K562 (cell line): Measurements from ENCODE around the gene CCL19. TPM values are rescaled to one million over a fixed set of nuclear protein-coding genes. Genes with fewer than 3 reads are reported as not detected.

Experiments used
- ATAC-seq: fragments of 200-7000 bp; cut with Tn5 transposase; 3 replicates; pipeline ENCODE4 v1.9.1; 2020; ENCODE audit warnings: moderate library complexity
- BruUV-seq: library from RNA; stranded (reverse); fragments of 400-500 nt; replicated peaks from 2 replicates; lab custom pipeline; 2021; lab: Mats Ljungman, UMichigan
- CTCF ChIA-PET: fragments of 300-600 bp; formaldehyde crosslinking; extraction: SDS; loops from one replicate; lab custom pipeline; 2021; ENCODE audit warnings: low intra/inter-chr PET ratio; lab: Yijun Ruan, JAX
- POLR2A ChIA-PET: fragments of 300-600, 350-650 bp; sonication (Branson Sonifier 250); formaldehyde crosslinking; extraction: SDS; loops from one replicate; lab custom pipeline; 2021; ENCODE audit warnings: antibody characterized with exemption, inconsistent platforms; lab: Yijun Ruan, JAX
- DNase-seq, 4 experiments: peaks; one replicate each; pipeline versions ENCODE4 v3.0.0 to v3.0.0-alpha.2; 2011 to 2018; ENCODE audit warnings: low spot score in 3 of 4, mixed read lengths in 3 of 4; ENCODE audit errors: extremely low read depth in 1 of 4
- FAIRE-seq: peaks from 2 replicates; lab custom pipeline; 2011; peaks lifted over from hg19 to GRCh38; lab: Jason Lieb, UNC
- H2AFZ ChIP-seq: 2 replicates; pipeline ENCODE4 v1.6.0; 2011; ENCODE audit warnings: low read depth, low read length, control low read depth, inconsistent platforms
- H3K27ac ChIP-seq: fragments of 200-600 bp; 3 replicates; pipeline ENCODE4 v1.8.0; 2011; ENCODE audit warnings: low read depth, mild to moderate bottlenecking, control low read depth, inconsistent platforms, low read length, moderate library complexity, mixed read lengths; ENCODE audit errors: extremely low read depth
- H3K27me3 ChIP-seq, 2 experiments: fragments of 300-600 bp in 1 of 2; 2 replicates in 1 of 2; 3 replicates in 1 of 2; pipeline versions ENCODE4 v1.6.0 to v1.8.0; 2011; ENCODE audit warnings: inconsistent platforms in 2 of 2, low read length in 2 of 2, mild to moderate bottlenecking in 1 of 2, mixed read lengths in 1 of 2, moderate library complexity in 1 of 2; ENCODE audit not compliant: control insufficient read depth in 2 of 2, insufficient read depth in 2 of 2
- H3K36me3 ChIP-seq: fragments of 300-600 bp; 3 replicates; pipeline ENCODE4 v1.8.0; 2011; ENCODE audit warnings: mild to moderate bottlenecking, low read length, inconsistent platforms; ENCODE audit not compliant: control insufficient read depth, insufficient read depth
- H3K4me1 ChIP-seq, 2 experiments: fragments of 200-600 bp in 1 of 2; replicated peaks in 1 of 2; 2 replicates in 1 of 2; 3 replicates in 1 of 2; pipeline versions ENCODE4 v1.5.1 to v1.8.0; 2011; ENCODE audit warnings: inconsistent platforms in 2 of 2, low read length in 2 of 2, mild to moderate bottlenecking in 1 of 2, mixed read lengths in 1 of 2, moderate library complexity in 1 of 2; ENCODE audit not compliant: control insufficient read depth in 2 of 2, insufficient read depth in 2 of 2
- H3K4me2 ChIP-seq: 2 replicates; pipeline ENCODE4 v1.6.1; 2011; ENCODE audit warnings: low read length, control low read depth, inconsistent platforms, mixed read lengths; ENCODE audit not compliant: insufficient read depth
- H3K4me3 ChIP-seq: fragments of 200-600 bp; sonication (generic), shearing (Covaris generic); 2 replicates; pipeline ENCODE4 v1.5.1; 2016; ENCODE audit warnings: control low read depth, inconsistent platforms
- H3K79me2 ChIP-seq: fragments of 200-600 bp; 3 replicates; pipeline ENCODE4 v1.8.0; 2011; ENCODE audit warnings: low read length, inconsistent platforms; ENCODE audit not compliant: control insufficient read depth, insufficient read depth
- H3K9ac ChIP-seq, 2 experiments: 2 replicates each; pipeline versions ENCODE4 v1.6.0 to v1.6.1; 2011; ENCODE audit warnings: low read depth in 2 of 2, low read length in 2 of 2, control low read depth in 1 of 2, inconsistent platforms in 1 of 2, mild to moderate bottlenecking in 1 of 2, mixed read lengths in 1 of 2; ENCODE audit not compliant: insufficient read depth in 1 of 2
- H3K9me1 ChIP-seq: one replicate; pipeline ENCODE4 v1.6.0; 2011; ENCODE audit warnings: inconsistent platforms, mild to moderate bottlenecking, low read length, moderate library complexity; ENCODE audit not compliant: control insufficient read depth, insufficient read depth
- H3K9me3 ChIP-seq: replicated peaks from 2 replicates; pipeline ENCODE4 v1.5.1; 2011; ENCODE audit warnings: low read depth, low read length, inconsistent platforms; ENCODE audit not compliant: control insufficient read depth, insufficient read depth
- H4K20me1 ChIP-seq: replicated peaks from 2 replicates; pipeline ENCODE4 v1.6.1; 2011; ENCODE audit warnings: low read length, inconsistent platforms, mixed read lengths; ENCODE audit not compliant: control insufficient read depth, insufficient read depth
- FOXP4 ChIP-seq: sonication (generic); formaldehyde crosslinking; IDR thresholded peaks from 2 replicates; pipeline ENCODE4 v1.8.0; 2022; ENCODE audit warnings: mild to moderate bottlenecking, missing genetic modification reagents, borderline replicate concordance
- MTA1 ChIP-seq: fragments of 450-650 bp; IDR thresholded peaks from 2 replicates; pipeline ENCODE4 v1.6.1; 2017; ENCODE audit warnings: borderline replicate concordance
- NFIC ChIP-seq: fragments of 450-650 bp; IDR thresholded peaks from 2 replicates; pipeline ENCODE4 v1.6.1; 2017; ENCODE audit warnings: mild to moderate bottlenecking, inconsistent platforms
- ZNF24 ChIP-seq: fragments of 450-650 bp; IDR thresholded peaks from 2 replicates; pipeline ENCODE4 v1.6.1; 2016
- WGBS: fragments of 100-300 bp; shearing (Covaris generic); methylation state at CpG from one replicate; pipeline ENCODE4 v1.1.6; 2016; ENCODE audit warnings: low coverage, mixed read lengths; ENCODE audit not compliant: insufficient coverage; ENCODE audit errors: missing lambda C conversion rate; 5-methylcytosine and 5-hydroxymethylcytosine counted together
- in situ Hi-C: fragments of 300-500 bp; cut with MboI; formaldehyde crosslinking; loops from 4 replicates; pipeline ENCODE4 v1.15.0; 2018; ENCODE audit warnings: inconsistent platforms, mixed read lengths
- intact Hi-C: fragments of 100-400 bp; cut with micrococcal nuclease; formaldehyde crosslinking; loops from 2 replicates; pipeline ENCODE4 v1.14.2; 2022
- polyA plus RNA-seq, 8 experiments: library from polyadenylated mRNA; depleted of rRNA in 4 of 8; stranded (reverse) in 5 of 8; unstranded in 3 of 8; fragments of >200 nt; fragmentation: Nextera tagmentation in 2 of 8; fragmentation: Illumina TruSeq in 1 of 8; extraction: Ambion mirVana in 2 of 8; extraction: Trizol in 1 of 8; gene quantifications; 2 replicates each; pipeline versions ENCODE4 v1.2.1 to v1.2.3, GENCODE V29; 2011 to 2014; ENCODE audit warnings: inconsistent platforms in 1 of 8, missing spikeins in 1 of 8
- total RNA-seq, 7 experiments: library from RNA; depleted of rRNA in 6 of 7; stranded (reverse); fragments of >200 nt in 6 of 7; fragmentation: Illumina TruSeq in 2 of 7; extraction: Trizol in 2 of 7; gene quantifications; 2 replicates each; pipeline versions ENCODE4 v1.2.1 to v1.2.3, GENCODE V29; 2011 to 2021; ENCODE audit warnings: low replicate concordance in 1 of 7
- TF ChIP-seq, protein P1 (sequence below): fragments of 450-650 bp; formaldehyde crosslinking; IDR thresholded peaks from 2 replicates; pipeline ENCODE4 v1.4.0; 2022; ENCODE audit warnings: missing genetic modification characterization
- TF ChIP-seq, protein P2 (sequence below): fragments of 450-650 bp; IDR thresholded peaks from 2 replicates; pipeline ENCODE4 v1.6.1; 2017; ENCODE audit warnings: antibody characterized with exemption, mild to moderate bottlenecking

Gene CCL19
- total and polyA plus RNA-seq, 9 of the 15 experiments (the other 6 are each of a cell fraction or from before 2014, with no cell fraction given) = not detected

- TF ChIP-seq, protein P1, sequence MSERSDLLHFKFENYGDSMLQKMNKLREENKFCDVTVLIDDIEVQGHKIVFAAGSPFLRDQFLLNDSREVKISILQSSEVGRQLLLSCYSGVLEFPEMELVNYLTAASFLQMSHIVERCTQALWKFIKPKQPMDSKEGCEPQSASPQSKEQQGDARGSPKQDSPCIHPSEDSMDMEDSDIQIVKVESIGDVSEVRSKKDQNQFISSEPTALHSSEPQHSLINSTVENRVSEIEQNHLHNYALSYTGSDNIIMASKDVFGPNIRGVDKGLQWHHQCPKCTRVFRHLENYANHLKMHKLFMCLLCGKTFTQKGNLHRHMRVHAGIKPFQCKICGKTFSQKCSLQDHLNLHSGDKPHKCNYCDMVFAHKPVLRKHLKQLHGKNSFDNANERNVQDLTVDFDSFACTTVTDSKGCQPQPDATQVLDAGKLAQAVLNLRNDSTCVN (CRISPR knock-in tag) = no peak
- TF ChIP-seq MTA1 (no peak), FOXP4 (CRISPR knock-in tag) (no peak), ZNF24 (no peak)
These were observed 39.8 kb downstream of the CCL19 start (continued) for GRCh38 chr9:34651321-34651720.

DNA sequence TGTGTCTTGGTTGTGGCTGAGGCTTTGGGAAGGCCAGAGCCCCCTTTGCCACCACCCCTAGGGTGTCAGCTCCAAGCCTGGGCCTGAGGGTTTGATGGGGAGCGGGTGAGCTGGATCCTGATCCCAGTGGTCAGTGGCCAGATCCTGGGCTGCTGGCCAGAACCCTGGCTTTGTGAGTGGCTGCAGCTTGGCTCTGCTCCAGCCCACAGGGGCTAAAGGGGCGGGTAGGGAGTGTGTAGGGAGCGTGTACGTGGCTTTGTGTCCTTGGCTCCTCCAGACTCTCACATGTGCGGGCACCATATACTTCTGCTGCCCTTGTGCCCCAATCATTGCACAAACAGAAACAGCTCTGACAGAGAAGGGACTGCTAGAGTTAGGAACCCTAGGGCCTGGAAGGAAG is 40.3 kb downstream of the CCL19 start:
- Histone ChIP-seq H3K9ac (peak overlapping the region; percentile 33 to 68; a peak in 3 of 4 replicates), H3K27me3 (no peaks in the 10 kb centered on the region), H3K9me1 (peaks cover 7% of the 10 kb centered on the region), H3K36me3 (peaks cover 27% of the 10 kb centered on the region; the same call in 2 of the 3 replicates), H3K4me1 (peaks cover 44 to 62% of the 10 kb centered on the region in 2 experiments), H4K20me1 (no peaks in the 10 kb centered on the region), H3K4me2 (no peak overlapping the region), H3K9me3 (no peaks in the 10 kb centered on the region), H3K79me2 (peaks cover 21% of the 10 kb centered on the region), H3K27ac (no peak overlapping the region; the same call in 2 of the 3 replicates), H3K4me3 (no peak overlapping the region), H2AFZ (no peak overlapping the region)
- DNase-seq (no peak), ATAC-seq (no peak), FAIRE-seq (no peak)
- CTCF ChIA-PET = no interaction called here
- POLR2A ChIA-PET = interaction anchor here (0.6 to 2.6 kb wide), 6 partner anchors 8 to 394 kb away, joined by 3 to 13 read pairs (median 4); partner anchors contain the start of gene DCTN3
- TF ChIP-seq, protein P2, sequence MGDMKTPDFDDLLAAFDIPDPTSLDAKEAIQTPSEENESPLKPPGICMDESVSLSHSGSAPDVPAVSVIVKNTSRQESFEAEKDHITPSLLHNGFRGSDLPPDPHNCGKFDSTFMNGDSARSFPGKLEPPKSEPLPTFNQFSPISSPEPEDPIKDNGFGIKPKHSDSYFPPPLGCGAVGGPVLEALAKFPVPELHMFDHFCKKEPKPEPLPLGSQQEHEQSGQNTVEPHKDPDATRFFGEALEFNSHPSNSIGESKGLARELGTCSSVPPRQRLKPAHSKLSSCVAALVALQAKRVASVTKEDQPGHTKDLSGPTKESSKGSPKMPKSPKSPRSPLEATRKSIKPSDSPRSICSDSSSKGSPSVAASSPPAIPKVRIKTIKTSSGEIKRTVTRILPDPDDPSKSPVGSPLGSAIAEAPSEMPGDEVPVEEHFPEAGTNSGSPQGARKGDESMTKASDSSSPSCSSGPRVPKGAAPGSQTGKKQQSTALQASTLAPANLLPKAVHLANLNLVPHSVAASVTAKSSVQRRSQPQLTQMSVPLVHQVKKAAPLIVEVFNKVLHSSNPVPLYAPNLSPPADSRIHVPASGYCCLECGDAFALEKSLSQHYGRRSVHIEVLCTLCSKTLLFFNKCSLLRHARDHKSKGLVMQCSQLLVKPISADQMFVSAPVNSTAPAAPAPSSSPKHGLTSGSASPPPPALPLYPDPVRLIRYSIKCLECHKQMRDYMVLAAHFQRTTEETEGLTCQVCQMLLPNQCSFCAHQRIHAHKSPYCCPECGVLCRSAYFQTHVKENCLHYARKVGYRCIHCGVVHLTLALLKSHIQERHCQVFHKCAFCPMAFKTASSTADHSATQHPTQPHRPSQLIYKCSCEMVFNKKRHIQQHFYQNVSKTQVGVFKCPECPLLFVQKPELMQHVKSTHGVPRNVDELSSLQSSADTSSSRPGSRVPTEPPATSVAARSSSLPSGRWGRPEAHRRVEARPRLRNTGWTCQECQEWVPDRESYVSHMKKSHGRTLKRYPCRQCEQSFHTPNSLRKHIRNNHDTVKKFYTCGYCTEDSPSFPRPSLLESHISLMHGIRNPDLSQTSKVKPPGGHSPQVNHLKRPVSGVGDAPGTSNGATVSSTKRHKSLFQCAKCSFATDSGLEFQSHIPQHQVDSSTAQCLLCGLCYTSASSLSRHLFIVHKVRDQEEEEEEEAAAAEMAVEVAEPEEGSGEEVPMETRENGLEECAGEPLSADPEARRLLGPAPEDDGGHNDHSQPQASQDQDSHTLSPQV = no peak
- peak; percentile 56 for TF ChIP-seq NFIC
- BruUV-seq = no TSS peak
- in situ Hi-C loops = no loop called here
- intact Hi-C loops = no loop called here
- 62% methylated on average over 2 of the region's 5 CpGs for WGBS
